Keratinocyte (primary cell): ENCODE data around the gene UQCC2.

Experiments
- CTCF ChIP-seq, 3 experiments: IDR thresholded peaks in 1 of 3; conservative IDR thresholded peaks in 1 of 3; optimal IDR thresholded peaks in 1 of 3; 2 replicates in 2 of 3; 3 replicates in 1 of 3; pipeline versions ENCODE3 to v1.5.1; 2011; ENCODE audit warnings: low read length in 3 of 3, mild to moderate bottlenecking in 3 of 3, moderate library complexity in 2 of 3, control low read depth in 1 of 3, inconsistent platforms in 1 of 3; ENCODE audit not compliant: insufficient read depth in 2 of 3; ENCODE audit errors: extremely low read depth in 1 of 3
- EZH2 ChIP-seq: IDR thresholded peaks from one replicate; pipeline ENCODE4 v1.6.1; 2012; ENCODE audit warnings: inconsistent platforms, mild to moderate bottlenecking, low read length, moderate library complexity

DNA sequence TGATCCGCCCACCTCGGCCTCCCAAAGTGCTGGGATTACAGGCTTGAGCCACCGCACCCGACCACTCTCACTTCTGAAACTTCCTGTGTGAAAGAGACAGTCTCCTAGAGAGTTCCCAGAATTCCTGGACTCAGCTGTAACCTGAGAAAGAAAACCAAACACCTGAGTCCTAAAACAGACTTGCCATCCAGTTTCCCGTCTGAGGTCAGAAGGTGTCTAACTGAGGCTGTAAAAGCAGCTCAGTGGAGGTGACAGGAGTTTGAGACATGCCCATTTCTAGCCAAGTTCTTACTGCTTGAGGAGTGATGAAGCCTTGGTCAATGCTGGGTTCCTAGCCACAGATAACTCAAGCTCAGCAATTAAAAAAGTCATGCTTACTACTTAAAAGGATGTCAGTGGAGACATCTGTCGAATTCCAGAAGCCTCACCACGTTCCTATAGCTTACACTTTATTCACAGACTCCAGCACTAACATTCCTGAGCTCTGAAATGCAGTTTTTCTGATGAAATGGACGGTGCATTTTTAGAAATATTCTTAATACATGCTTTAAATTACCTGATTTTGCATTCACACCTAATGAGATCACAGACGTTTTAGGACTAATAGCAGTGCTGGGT, 6.1 kb downstream of the UQCC2 start:
- no peak for TF ChIP-seq CTCF (optimal IDR thresholded peaks at IDR 0.05 in 1 of 3, IDR thresholded peaks at IDR 0.05 in 1 of 3, conservative IDR thresholded peaks at IDR 0.05 in 1 of 3; ENCODE audit: extremely low read depth in 1 of 3, insufficient read depth in 2 of 3, low read length in 3 of 3)
- no peak for TF ChIP-seq EZH2
